NCI-H524 treated with DMSO at 0.1 percent for 48 hours (cell line): ENCODE measurements around the gene ALMS1.
"Not testable (repeated sequence)": the region's sequence is repeated elsewhere in the genome, so short reads cannot be mapped to it uniquely, and the experiment has no call there.

Source experiments
- DNase-seq: peaks from one replicate; lab custom pipeline; 2025; lab: John Stamatoyannopoulos, UW

The ALMS1 gene

DNA sequence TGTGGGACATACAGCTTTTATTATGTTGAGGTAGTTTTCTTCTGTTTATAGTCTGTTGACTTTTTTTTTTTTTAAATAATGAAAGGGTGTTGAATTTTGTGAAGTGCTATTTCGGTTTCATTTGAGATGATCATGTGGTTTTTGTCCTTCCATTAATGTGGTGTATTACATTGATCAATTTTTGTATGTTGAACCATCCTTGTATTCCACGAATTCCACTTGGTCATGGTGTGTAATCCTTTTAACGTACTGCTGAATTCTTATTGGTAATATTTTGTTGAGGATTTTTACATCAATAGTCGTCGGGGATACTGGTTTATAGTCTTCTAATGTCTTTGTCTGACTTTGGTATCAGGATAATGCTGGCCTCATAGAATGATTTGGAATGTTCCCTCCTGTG is 18.8 kb downstream of the ALMS1 start:
- DNase-seq: no peak

DNA sequence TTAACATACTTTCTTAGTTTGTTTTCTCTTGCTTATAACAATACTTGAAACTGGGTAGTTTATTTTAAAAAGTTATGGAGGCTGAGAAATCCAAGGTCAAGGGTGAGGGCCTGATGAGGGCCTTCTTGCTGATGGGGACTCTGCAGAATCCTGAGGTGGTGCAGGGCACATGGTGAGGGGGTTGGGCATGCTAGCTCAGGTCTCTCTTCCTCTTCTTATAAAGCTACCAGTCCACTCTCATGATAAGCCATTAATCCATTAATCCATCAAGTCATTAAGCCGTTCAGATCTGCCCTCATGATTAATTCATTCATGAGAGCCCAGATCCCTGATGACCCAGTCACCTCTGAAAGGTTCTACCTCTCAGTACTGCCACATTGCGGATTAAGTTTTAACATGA is 21.4 kb downstream of the ALMS1 start:
- DNase-seq: peak; percentile 10

DNA sequence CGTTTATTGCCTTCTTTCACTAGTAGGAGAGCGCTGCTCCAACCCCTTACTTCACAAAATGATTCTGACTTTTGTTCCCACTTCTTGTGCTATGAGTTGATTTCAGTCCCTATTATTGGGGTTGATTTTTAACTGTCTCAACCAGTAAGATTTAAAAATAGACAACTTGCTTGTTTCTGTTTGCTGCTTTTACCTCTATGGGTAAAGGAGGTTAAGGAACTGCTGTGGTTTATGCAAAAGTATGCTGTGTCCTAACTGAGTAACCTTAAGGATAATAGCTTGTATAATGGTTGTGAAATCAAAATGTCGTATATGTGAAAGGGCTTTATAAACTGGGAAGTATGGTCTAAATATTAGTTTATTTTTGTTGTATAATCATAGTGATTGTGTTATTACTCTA is 22.6 kb downstream of the ALMS1 start:
- DNase-seq: no peak

DNA sequence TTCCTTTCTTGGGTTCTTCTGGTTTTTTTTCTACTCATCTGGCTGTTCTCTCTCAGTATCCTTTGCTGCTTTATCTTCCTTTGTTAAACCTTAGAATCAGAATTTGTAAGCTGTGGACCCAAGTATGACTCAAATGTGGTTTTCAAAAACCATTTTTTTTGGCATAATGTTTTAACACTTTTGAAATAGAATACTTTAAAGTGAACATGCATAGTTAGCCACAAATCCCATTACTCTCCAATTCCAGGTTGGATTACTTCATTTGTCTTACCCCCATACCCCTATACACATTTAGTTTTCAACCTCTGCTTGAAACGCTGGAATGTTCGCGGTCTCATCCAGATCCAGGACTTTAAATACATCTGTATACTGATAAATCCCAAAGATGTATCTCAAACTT is 29.1 kb downstream of the ALMS1 start:
- DNase-seq: no peak

DNA sequence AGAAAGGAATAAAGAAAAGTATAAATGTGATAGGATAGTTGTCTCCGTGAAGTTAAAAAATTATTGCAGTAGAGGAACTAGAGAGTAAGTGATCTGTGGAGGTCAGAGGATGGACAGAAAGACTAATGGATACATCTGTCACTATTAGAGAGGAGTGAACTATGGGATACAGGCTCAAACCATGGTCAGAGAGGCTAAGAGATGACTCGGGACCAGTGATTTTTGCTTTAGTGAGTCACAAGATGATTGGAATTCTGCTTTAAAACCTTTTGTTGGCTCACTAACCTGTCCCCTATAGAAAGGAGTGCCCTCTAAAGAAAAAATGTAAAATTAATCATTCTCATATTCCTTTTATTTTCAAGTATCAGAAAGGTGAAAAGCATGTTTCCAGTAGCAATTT is 30.3 kb downstream of the ALMS1 start:
- no peak for DNase-seq

DNA sequence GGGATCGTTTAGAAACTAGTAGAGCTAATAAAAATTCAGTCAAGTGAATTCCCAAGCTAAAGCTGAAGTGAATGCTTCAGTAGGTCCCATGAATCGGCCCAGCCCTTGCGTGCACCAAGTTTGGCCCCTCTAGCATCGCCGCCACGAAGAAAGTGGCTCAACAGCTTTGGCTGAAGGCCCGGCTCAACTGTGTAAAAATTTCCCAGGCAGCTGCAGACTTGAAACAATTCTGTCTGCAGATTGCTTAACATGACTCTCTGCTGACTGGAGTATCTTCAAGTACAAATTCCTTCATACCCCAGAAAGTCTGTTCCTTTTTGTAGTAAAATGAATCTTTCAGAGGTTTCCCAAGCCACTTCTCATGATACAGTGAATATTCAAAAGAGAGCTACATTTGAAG is 32.7 kb downstream of the ALMS1 start:
- DNase-seq: no peak

- DNase-seq: no peak
These were observed 38.3 kb downstream of the ALMS1 start for GRCh38 chr2:73423913-73424312.

- no peak for DNase-seq
These were observed 40.5 kb downstream of the ALMS1 start for GRCh38 chr2:73426176-73426575.

DNA sequence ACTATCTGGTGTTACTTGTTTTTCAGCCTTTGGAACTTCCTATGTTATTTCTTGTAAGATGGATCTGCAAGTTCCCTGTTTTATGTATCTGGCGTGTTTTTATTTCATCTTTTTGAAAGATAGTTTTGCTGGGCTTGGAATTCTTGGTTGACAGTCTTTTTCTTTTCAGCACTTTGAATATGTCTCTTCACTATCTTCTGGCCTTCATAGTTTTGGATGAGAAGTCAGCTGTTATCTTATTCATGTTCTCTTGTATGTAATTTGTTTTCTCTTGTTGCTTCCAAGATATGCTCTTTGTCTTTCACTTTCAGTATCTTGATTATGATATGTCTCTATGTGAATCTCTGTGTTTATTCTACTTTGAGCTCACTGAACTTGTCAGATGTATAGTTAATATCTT is 50.4 kb downstream of the ALMS1 start:
- no peak for DNase-seq

GRCh38 chr2:73444202-73444601 is 58.6 kb downstream of the ALMS1 start:
- DNase-seq: no peak

DNA sequence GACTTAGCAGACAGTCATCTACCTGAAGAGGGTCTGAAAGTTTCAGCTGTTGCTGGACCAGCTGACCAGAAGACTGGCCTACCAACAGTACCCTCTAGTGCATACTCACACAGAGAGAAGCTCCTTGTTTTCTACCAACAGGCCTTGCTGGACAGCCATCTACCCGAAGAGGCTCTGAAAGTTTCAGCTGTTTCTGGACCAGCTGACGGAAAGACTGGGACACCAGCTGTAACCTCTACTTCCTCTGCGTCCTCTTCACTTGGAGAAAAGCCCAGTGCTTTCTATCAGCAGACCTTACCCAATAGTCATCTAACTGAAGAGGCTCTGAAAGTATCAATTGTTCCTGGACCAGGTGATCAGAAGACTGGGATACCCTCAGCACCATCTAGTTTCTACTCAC is 63.2 kb downstream of the ALMS1 start:
- no peak for DNase-seq

GRCh38 chr2:73449404-73449803 is 63.8 kb downstream of the ALMS1 start:
- DNase-seq: no peak

GRCh38 chr2:73451263-73451972 is 65.8 kb downstream of the ALMS1 start:
- DNase-seq: no peak

DNA sequence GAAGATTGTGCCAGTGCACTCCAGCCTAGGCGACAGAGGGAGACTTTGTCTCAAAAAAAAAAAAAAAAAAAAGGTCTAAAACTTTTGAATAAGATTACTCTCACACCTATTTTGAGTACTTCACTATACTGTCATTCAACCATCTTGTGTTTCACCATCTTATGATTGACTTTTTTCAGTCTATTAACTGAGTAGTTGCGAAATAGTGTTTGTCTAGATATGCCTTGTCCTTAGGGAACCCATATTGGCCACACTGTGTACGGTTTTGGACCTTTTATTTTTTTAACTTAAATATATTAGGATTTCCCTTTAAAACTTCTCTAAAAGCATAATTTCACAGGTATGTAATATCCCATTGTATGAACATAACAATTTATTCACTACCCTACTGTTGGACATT is 72.3 kb downstream of the ALMS1 start:
- no peak for DNase-seq

- DNase-seq: not testable (repeated sequence)
These were observed 76.8 kb downstream of the ALMS1 start for GRCh38 chr2:73462388-73462787.

- no peak for DNase-seq
These were observed 82.7 kb downstream of the ALMS1 start for GRCh38 chr2:73468376-73468775.

DNA sequence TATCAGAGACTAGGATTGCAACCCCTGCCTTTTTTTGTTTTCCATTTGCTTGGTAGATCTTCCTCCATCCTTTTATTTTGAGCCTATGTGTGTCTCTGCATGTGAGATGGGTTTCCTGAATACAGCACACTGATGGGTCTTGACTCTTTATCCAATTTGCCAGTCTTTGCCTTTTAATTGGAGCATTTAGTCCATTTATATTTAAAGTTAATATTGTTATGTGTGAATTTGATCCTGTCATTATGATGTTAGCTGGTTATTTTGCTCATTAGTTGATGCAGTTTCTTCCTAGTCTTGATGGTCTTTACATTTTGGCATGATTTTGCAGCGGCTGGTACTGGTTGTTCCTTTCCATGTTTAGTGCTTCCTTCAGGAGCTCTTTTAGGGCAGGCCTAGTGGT is 98.2 kb downstream of the ALMS1 start:
- DNase-seq: not testable (repeated sequence)

DNA sequence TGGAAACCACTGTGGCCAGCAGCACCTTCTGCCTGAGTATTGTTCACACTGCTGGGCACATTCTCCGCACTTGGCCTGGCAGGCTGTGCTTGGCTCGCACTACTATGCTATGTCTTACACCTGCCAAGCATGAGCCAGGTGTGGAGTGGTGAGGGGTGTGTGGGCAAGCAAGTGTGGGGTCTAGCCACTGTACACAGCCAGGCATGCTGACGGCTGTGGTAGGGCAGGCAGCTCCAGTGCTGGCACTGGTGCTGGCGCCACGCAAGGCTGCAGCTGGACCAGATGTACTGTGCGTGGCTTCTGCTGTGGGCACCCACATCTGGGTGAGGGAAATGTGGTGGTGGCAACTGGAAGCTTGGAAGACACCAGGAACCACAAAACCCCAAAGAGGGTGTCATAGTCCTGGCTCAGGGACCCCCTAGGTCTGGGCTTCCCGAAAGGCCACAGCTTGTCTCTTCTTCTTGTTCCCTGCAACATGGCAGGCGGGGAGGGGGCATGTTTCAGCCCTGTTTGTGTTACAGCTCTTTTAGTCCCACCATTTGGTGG is 101.5 kb downstream of the ALMS1 start:
- no peak for DNase-seq

DNA sequence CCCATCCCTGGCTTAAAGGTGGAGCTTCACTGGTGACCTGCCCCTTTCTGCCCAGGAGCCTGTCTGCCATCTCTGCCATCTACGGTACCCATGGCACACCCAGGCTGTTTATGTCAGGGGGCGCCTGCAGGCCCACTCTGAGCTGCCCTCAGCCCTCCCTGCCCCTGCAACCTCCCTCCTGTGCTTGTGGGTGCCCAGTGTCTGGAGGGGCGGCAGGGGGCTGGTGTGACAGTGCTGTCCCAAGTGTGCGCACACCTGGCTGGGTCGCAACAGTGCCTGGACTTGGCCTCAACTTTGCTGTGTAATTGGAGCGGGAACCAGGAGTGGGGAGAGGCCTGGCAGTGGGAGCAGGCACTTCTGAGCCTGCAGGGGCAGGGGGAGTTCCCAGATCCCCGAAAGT is 102.4 kb downstream of the ALMS1 start:
- DNase-seq: no peak

- no peak for DNase-seq
These were observed 103.4 kb downstream of the ALMS1 start for GRCh38 chr2:73489053-73489452.

DNA sequence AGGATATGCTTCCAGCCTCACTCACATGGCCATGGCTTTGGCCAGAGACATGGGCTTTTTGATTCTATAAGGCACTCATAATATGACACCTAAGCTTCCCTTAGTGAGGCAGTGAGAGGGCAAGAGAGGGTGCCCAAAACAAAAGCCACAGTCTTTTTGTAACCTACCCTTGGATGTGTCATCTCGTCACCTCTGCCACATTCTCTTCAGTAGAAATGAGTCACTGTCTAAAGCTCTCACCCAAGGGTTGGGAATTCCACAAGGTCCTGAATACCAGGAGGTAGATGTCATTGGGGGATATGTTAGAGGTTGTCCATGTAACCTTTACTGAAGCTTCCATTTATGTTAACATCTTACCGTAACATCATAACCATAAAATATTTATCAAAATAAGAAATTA is 108.4 kb downstream of the ALMS1 start:
- no peak for DNase-seq

GRCh38 chr2:73503992-73504570 is 118.4 kb downstream of the ALMS1 start:
- no peak for DNase-seq

DNA sequence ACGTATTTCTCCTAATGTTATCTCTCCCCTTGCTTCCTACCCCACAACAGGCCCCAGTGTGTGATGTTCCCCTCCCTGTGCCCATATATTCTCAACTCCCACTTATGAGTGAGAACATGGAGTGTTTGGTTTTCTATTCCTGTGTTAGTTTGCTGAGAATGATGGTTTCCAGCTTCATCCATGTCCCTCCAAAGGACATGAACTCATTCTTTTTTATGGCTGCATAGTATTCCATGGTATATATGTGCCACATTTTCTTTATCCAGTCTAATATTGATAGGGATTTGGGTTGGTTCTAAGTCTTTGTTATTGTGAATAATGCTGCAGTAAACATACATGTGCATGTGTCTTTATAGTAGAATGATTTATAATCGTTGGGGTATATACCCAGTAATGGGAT is 119.2 kb downstream of the ALMS1 start:
- DNase-seq: not testable (repeated sequence)

- not testable (repeated sequence) for DNase-seq
These were observed 124.8 kb downstream of the ALMS1 start for GRCh38 chr2:73510470-73510869.
